HepG2 (cell line): ENCODE data around the gene DNAJB11. TPM values are rescaled to one million over a fixed set of nuclear protein-coding genes. Genes with fewer than 3 reads are reported as not detected.

Source experiments
- BCL3 ChIP-seq: sonication (generic); formaldehyde crosslinking; IDR thresholded peaks from 2 replicates; pipeline ENCODE4 v1.5.1; 2020; ENCODE audit warnings: mild to moderate bottlenecking, missing genetic modification reagents, moderate library complexity
- BRCA1 ChIP-seq: sonication (generic); formaldehyde crosslinking; IDR thresholded peaks from 2 replicates; pipeline ENCODE4 v1.4.0; 2020; ENCODE audit warnings: missing genetic modification reagents
- CREB1 ChIP-seq, 2 experiments: fragments of 450-650 bp in 1 of 2; IDR thresholded peaks; 2 replicates each; pipeline ENCODE4 v1.6.1; 2016 to 2017; ENCODE audit warnings: control low read depth in 1 of 2, mild to moderate bottlenecking in 1 of 2, missing compliant biosample characterization in 1 of 2, missing genetic modification characterization in 1 of 2
- FIP1L1 ChIP-seq: fragments of 200-400 bp; formaldehyde crosslinking; IDR thresholded peaks from 2 replicates; pipeline ENCODE4 v1.6.1; 2018; ENCODE audit warnings: low read depth, mild to moderate bottlenecking, low read length, moderate library complexity, borderline replicate concordance; ENCODE audit not compliant: insufficient read depth
- FOXO4 ChIP-seq: sonication (generic); formaldehyde crosslinking; conservative IDR thresholded peaks from 2 replicates; pipeline ENCODE4 v1.8.1; 2023; ENCODE audit warnings: missing genetic modification reagents
- MAZ ChIP-seq, 2 experiments: sonication (generic) in 1 of 2; formaldehyde crosslinking in 1 of 2; IDR thresholded peaks; 2 replicates each; pipeline versions ENCODE4 v1.5.0 to v1.6.1; 2012 to 2020; ENCODE audit warnings: low read depth in 2 of 2, mild to moderate bottlenecking in 2 of 2, borderline replicate concordance in 1 of 2, improper control_type of control experiment in 1 of 2, low read length in 1 of 2, missing genetic modification reagents in 1 of 2, moderate library complexity in 1 of 2
- MEIS2 ChIP-seq: sonication (generic); formaldehyde crosslinking; IDR thresholded peaks from 2 replicates; pipeline ENCODE4 v1.9.0; 2021; ENCODE audit warnings: mild to moderate bottlenecking, missing genetic modification reagents
- NR1H2 ChIP-seq: sonication (generic); formaldehyde crosslinking; IDR thresholded peaks from 2 replicates; pipeline ENCODE4 v1.8.1; 2022; ENCODE audit warnings: low read depth, missing genetic modification reagents, borderline replicate concordance
- PBX3 ChIP-seq: sonication (generic); formaldehyde crosslinking; IDR thresholded peaks from 2 replicates; pipeline ENCODE4 v1.8.1; 2023; ENCODE audit warnings: missing genetic modification reagents, inconsistent platforms, borderline replicate concordance
- PRDM15 ChIP-seq: sonication (generic); formaldehyde crosslinking; IDR thresholded peaks from 2 replicates; pipeline ENCODE4 v1.4.0; 2020; ENCODE audit warnings: missing genetic modification reagents
- RFX5 ChIP-seq: IDR thresholded peaks from 2 replicates; pipeline ENCODE4 v1.6.1; 2011; ENCODE audit warnings: low read depth, low read length, improper control_type of control experiment
- STAT5B ChIP-seq: sonication (generic); formaldehyde crosslinking; IDR thresholded peaks from 2 replicates; pipeline ENCODE4 v1.4.0; 2020; ENCODE audit warnings: missing genetic modification reagents
- ZNF121 ChIP-seq: sonication (generic); formaldehyde crosslinking; IDR thresholded peaks from 2 replicates; pipeline ENCODE4 v1.5.0; 2020; ENCODE audit warnings: mild to moderate bottlenecking, missing genetic modification reagents
- ZNF234 ChIP-seq: sonication (generic); formaldehyde crosslinking; conservative IDR thresholded peaks from 2 replicates; pipeline ENCODE4 v1.5.1; 2020; ENCODE audit warnings: mild to moderate bottlenecking, missing genetic modification reagents
- ZNF501 ChIP-seq: sonication (generic); formaldehyde crosslinking; IDR thresholded peaks from 2 replicates; pipeline ENCODE4 v1.5.1; 2020; ENCODE audit warnings: mild to moderate bottlenecking, moderate library complexity, missing genetic modification reagents
- ZNF556 ChIP-seq: sonication (generic); formaldehyde crosslinking; IDR thresholded peaks from 2 replicates; pipeline ENCODE4 v1.4.0; 2020; ENCODE audit warnings: mild to moderate bottlenecking, missing genetic modification reagents, borderline replicate concordance
- ZNF619 ChIP-seq: sonication (generic); formaldehyde crosslinking; IDR thresholded peaks from 2 replicates; pipeline ENCODE4 v1.4.0; 2020; ENCODE audit warnings: mild to moderate bottlenecking, missing genetic modification reagents
- ZNF670 ChIP-seq: sonication (generic); formaldehyde crosslinking; IDR thresholded peaks from 2 replicates; pipeline ENCODE4 v1.8.0; 2022; ENCODE audit warnings: mild to moderate bottlenecking, missing genetic modification reagents, borderline replicate concordance
- polyA plus RNA-seq, 8 experiments: library from polyadenylated mRNA; depleted of rRNA in 3 of 8; stranded (reverse) in 7 of 8; unstranded in 1 of 8; fragments of >200 nt; fragmentation: Illumina TruSeq in 4 of 8; extraction: Trizol in 4 of 8; gene quantifications; 2 replicates each; pipeline versions ENCODE4 v1.2.1 to v1.2.3, GENCODE V29; 2011 to 2016; ENCODE audit warnings: low read depth in 4 of 8, missing spikeins in 1 of 8, mixed read lengths in 1 of 8; ENCODE audit not compliant: insufficient read depth in 1 of 8
- total RNA-seq, 5 experiments: library from RNA; depleted of rRNA; stranded (reverse); fragments of >200 nt; fragmentation: Illumina TruSeq; extraction: Trizol; gene quantifications; 2 replicates each; pipeline ENCODE4 v1.2.3, GENCODE V29; 2016; ENCODE audit warnings: low read depth in 1 of 5

The DNAJB11 gene
- total and polyA plus RNA-seq, 2 of the 13 experiments (the other 11 are each of a cell fraction or from before 2014, with no cell fraction given) = 41.0 to 132 TPM

- no peak for TF ChIP-seq PRDM15 (CRISPR knock-in tag)
- no peak for TF ChIP-seq CREB1 (IDR thresholded peaks at IDR 0.05)
- peak; percentile 83 for TF ChIP-seq CREB1 (CRISPR knock-in tag; IDR thresholded peaks at IDR 0.05)
- 0 out of 2 replicates have a peak, but pooled peaks have one; percentile 71 for TF ChIP-seq ZNF670 (CRISPR knock-in tag)
- TF ChIP-seq FOXO4 = no peak
- no peak for TF ChIP-seq ZNF556 (CRISPR knock-in tag)
- TF ChIP-seq ZNF619 (CRISPR knock-in tag) = 0 out of 2 replicates have a peak, but pooled peaks have one; percentile 37
- TF ChIP-seq PBX3 (CRISPR knock-in tag) = no peak
- TF ChIP-seq RFX5 = no peak
- no peak for TF ChIP-seq BRCA1
- TF ChIP-seq STAT5B (CRISPR knock-in tag) = no peak
- no peak for TF ChIP-seq ZNF234 (CRISPR knock-in tag)
- TF ChIP-seq MEIS2 (CRISPR knock-in tag) = peak; percentile 98
- peak; percentile 28; the same call in 1 of the 2 replicates for TF ChIP-seq ZNF121 (CRISPR knock-in tag)
- no peak for TF ChIP-seq MAZ (IDR thresholded peaks at IDR 0.05; ENCODE audit: borderline replicate concordance, low read depth, low read length)
- 0 out of 2 replicates have a peak, but pooled peaks have one; percentile 8 for TF ChIP-seq MAZ (CRISPR knock-in tag; IDR thresholded peaks at IDR 0.05; ENCODE audit: low read depth)
- TF ChIP-seq BCL3 (CRISPR knock-in tag) = 0 out of 2 replicates have a peak, but pooled peaks have one; percentile 44
- TF ChIP-seq FIP1L1 = no peak
- TF ChIP-seq NR1H2 (CRISPR knock-in tag) = no peak
- 0 out of 2 replicates have a peak, but pooled peaks have one; percentile 19 for TF ChIP-seq ZNF501 (CRISPR knock-in tag)
Observed at GRCh38 chr3:186605561-186606545, 35.3 kb downstream of the DNAJB11 start (continued).
